ENCODE measurements around the gene RXFP4.

The RXFP4 gene

DNA sequence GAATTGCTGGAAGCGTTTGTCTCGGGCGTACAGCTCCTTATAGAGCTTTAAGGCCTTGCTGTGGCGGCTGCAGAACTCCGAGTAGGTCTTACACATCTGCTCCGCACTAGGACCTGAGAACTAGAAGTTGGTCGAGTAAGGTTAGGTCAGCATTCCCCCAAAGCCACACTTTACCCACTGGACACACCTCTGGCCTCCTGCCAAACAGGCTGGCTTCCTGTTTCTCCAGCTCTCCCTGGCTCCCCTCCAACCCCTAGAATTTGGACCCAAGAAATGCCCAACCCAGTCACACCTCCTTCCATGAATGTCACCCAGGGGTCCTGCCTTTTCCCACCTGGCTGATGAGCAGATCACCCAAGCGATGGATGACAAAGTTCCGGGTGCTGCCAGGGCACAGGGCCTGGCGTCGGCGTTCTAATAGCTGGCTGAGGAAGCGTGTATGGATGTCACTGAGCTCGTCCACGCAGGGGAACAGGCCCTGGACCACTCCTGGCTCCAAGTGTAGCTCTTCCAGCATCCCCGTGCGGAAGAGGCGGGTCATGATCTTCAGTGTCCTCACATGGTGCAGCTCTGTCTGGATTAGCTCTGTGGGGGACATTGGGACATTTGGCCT is 21.3 kb downstream of the RXFP4 start:
- no peak for DNase-seq

DNA sequence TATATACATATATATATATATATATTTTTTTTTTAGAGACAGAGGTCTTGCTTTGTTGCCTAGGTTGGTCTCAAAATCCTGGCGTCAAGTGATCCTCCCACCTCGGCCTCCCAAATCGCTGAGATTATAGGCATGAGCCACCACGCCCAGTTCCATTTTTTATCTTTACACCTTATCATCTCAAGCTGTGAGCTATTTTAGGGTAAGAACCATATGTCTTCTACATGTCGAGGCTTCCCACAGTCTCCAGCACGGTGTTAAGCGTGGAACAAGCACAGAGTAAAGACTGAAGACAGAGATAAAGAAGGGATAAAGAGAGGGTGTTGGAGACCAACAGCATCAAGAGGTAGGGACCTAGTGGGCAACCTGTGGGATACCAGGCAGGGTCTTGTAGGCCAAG is 22.8 kb downstream of the RXFP4 start:
- no peak for DNase-seq

DNA sequence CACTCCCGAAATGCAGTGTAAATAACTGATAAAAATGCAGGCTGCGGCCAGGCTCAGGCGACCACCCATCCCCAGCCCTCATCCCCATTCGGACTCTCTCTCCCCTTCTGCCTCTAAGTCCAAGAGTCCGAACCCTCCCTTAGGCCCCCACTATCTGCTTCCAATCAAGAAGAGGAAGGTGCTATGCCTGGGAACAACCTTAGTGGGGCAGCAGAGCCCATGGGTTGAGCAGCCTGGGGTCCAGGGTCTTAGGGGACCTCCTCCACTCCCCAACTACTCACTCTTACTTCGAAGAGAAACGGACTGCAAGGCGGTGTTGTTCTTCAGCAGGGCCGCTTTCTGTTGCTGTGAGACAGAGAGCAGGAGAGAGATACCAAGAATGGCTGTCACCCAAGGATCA is 24.7 kb downstream of the RXFP4 start:
- no peak for DNase-seq

DNA sequence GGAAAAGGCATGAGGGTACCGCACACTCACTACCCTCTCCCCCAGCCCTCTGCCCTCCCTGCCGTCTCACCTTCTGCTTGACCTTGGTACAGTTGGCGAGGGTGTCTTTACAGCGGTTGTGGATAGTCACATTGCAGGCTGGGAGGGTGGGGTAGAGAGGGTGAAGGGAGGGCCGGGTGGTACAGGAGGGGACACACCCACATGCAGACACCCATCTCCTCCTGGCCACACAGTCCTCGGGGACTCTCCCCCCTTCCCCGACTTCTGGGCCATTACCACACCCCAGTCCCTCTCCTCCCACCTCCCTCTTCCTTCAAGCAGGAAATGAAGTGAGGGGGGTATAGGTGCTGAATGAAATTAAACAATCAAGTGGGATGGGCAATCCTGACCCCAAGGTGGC is 25.3 kb downstream of the RXFP4 start:
- DNase-seq = peak; percentile 10

DNA sequence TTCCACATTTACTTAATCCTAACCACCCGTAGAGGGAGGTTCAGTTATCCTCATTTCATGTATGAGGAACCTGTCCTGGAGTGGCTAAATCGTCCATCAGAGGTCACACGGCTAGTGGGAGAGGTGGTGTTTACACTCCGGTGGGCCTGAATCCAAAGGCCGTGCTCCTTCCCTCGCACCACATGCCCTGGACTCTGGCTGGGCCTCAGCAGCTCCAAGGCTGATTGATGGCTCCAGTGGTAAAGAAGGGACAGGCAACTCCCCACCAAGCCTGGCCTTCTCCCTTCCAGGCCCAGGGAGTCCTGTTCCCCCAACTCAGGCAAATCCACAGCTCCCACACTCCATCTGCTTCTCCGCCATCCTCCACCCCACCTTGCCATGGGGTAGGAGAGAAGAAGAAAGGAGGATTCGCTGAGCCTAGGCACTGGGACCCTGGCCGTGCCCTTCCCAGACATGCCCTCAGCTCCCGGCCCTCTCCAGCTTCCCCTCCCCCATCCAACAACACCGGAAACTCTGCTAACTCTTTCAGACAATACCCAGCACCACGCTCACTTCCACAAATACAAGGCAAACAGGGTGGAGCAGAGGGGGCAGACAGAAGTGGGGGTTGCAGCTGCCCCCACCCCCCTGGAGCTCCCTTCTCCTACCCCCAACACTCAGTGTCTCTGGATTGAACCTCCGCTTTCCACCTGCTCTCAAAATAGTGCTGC is 26.1 kb downstream of the RXFP4 start:
- no peak for DNase-seq

DNA sequence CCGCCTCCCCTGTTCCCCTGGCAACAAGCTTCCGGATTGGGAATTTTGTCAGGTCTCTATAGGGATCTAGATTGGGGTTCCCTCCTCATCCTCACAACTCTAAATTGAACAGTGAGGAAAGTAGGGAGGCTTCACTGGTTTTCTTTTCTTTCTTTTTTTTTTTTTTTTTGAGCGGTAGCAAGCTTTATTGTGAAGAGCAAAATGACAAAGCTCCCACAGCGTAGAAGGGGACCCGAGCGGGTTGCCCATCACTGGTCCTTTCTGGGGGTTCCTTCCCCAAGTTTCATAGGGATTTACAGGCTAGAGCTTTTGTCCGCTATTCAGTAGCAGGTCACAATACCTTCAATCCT is 26.6 kb downstream of the RXFP4 start:
- no peak for DNase-seq

DNA sequence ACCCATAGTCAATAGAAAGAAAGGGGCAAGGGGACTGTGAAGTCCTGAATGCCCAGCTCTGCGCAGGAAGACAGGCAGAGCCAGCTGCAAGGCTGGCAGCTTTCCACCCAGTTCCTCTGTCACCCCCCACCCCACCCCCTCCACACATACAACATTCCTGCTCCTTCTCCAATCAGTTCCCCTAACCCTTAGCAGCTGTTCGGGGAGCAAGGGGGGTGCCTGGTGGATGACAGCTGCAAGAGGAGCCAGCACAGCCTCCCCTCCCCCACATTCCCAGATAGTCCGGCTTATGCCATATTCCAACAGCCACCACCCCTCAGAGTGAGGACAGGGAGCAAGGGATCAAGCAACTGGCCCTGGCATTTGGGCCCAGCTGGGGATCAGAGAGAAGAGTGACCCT is 27.2 kb downstream of the RXFP4 start:
- DNase-seq = no peak

DNA sequence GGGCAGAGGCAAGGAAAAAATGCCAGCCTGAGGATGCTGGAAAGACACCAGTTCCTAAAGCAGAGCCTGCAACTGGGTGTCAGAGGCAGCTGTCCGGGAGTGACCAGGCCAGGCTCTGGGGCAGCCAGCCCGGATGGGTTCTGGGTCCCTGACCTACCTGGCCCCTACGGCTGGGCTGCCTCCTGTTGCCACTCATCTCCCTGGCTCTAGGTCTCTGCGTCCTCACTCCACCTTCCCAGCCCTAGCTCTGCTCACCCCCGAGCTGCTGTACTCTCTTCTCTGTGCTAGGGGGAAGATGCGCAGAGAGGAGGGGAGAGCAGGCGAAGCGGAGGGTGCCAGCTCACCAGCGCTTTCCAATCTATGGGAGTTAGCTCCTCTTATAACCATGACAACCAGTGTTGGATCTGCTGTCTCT is 27.9 kb downstream of the RXFP4 start:
- DNase-seq = no peak

DNA sequence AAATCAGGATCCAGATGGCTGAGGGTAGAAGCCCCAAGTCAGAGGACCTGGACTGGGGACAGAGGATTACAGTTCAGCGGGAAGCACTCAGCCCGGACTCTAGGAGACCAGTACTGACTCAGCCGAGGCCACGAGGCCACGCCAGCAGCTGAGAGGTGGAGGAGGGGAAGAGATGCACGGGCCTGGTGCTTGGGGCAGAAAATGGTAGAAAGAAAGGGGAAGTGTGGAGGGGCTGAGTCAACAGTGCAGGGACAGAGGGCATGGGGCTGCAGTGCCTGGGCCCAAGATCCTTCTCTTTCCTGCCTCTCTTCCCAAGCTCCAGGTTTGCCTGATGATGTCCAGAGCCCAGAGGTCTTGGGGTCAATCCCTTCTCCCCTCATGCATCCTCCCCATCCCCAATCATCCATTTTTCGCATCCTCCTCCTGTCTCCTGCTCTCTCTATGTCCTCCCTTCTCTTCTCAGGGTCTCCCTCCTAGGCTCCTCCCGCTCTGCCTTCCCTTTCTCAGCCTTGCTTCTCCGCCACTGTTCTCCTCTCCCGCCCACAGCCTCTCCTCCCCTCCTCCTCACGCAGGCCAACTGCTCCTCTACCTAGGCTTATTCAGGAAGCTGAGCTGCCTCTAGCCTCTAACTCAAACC is 29.2 kb downstream of the RXFP4 start:
- peak; percentile 82 for DNase-seq

DNA sequence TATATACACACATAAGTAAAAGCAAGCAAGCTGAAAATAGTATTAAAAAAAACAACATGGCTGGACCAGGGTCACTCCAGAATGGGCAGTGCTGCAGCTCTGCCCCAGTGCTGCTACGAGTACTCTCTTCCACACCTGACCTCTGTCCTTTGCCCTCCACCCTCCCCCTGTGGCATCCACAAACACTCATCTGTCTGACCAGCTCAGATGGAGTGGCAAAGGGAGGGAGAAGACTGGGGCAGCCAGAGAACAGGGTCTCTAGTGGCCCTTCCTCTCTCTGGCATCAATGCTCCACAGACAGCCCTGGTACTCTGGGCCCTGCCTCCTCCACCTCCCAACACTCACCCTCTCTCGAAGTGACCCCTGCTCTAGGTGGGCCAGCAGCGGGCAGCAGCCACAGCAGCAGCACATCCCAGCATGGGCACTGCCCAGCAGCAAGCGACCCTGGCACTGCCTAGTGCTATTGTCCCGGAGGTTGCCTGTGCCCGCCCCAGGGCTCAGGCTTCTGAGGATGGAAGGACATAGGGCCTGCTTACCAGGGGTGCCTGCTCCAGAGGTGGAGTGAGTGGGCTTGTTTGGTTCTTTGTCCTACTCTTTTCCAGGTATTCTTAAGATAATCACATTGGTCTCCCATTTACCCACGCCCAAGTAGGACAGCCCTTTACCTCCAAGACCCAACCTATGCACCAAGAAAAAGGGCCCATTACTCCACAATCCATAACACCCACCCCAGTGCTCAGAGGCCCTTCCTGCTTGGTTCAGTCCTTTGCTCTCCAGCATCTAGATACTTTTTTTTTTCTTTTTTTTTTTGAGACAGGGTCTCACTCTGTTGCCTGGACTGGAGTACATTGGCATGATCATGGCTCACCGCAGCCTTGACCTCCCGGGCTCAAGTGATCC is 30.7 kb downstream of the RXFP4 start:
- no peak for DNase-seq

DNA sequence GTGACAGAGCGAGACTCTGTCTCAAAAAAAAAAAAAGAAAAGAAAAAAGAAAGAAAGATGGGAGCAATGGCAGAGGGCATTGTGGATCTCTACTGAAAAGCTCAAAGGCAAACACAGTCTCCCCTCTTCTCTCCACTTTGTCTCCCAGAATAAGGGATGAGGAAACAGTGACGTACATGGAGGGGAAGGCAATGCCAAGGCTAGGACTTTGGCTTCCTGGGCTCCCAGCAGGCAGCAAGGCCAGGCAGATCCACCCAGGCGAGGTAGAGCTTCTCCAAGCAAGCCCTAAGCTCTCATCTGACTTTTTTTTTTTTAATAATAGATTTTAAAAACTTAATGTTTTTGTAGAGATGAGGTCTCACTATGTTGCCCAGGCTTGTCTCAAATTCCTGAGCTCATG is 32.3 kb downstream of the RXFP4 start:
- no peak for DNase-seq

DNA sequence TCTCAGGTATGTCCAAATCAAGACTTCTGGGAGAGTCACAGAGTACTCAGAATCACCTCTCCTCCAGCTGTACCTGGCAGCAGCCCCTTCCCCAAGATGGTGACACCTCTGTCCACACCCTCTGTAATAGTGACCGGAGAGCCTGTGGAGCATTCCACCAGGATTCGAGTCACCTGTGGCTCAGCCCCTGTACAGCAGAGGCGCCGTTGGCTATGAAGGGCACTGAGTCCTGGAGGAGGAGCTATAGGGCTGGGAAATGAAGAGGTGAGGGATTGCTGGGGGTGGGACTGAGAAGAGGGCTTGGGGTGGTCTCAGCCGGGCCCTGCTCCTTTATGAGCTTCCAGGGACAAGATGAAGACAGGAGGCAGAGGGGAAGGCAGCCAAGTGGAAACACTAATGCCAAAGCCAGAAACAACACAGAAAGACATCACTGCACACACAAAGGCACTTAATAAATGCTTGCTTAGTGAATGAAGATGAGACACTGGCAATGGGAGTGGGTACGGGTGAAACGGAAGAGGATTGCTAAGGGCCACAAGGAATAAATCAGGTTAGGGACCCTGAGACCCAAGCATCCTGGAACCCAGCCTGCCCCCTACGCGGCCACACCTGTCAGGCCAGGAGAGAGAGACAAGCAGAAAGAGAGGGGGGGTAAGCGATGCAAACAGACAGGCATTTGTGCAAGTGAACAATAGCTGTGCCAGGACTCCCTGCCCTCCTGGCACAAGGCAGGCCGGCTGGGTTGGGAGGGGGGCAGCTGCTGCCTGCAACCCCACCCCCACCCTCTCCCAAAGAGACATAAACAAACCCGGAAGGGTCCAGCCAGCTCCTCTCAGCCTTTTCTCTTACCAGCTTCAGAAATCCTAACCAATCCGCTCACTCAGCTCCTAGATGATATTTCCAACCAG is 33.0 kb downstream of the RXFP4 start:
- no peak for DNase-seq

DNA sequence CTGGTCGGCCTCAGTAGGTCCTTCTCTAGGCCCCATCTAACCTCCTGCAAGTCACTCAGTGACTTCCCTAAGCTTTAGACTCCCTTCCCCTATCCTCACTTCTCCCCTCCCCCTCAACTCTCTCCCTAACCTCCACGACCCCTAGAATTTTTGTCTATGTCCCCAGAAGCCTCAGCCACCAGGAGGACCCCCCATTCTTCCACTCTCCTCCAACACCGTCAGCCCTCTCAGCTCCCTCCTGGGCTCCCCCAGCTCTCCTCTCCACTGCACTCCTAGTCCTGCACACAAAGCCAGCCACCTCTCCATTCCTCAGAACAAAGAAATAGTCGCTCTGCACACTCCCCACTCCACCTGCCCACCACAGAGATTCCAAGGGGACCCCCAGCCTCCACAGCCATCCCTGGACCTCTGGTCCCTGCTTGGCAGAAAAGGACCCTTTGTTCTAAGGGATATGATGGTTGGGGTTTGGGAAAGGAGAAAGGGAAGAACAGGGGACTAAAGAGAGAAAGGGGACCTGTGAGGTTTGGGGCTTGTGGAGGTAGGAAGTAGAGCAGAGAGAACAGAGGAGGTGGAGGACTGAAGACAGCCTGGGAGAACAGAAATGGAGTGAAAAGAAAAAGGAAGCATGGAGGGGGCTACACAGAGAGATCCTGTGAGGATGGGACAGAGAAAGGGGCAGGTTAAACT is 34.1 kb downstream of the RXFP4 start:
- DNase-seq = no peak

DNA sequence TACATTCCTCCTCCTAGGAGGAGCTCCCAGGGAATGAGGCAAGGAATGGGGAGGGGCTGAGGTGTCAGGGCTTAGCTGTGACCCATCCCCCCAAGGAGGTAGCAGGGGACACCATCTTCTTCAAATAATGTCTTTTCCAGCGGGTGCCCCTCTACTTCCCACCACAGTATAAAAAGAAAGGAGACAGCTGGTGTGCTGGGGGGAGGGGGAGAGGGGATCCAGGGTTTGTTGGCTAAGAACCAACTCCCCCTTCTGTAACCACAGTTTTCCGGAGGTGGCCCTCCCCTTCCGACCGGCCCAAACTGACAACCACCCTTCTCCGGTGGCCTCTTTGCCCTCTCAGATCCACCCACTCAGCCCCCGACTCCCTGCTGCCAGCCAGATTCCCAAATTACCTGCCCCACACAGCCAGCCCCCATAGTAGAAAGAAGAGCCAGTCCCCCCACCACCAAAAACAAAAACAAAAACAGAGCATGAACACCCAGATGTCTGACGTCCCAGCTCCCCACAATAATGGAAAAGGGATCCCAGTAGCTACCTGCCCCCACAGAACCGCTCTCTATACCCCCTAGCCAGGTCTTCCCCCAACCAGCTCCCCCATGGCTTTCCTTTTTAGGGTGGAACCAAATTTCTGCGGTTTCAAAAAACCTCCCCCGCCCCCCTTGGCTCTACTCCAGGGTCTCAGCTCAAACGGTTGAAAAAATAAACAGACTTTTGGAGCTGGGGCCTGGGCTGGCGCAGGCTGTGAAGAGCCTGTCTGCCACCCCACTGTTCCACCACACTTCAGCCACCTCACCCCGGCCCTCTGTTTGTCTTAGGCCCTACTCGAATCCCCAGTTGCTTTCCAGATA is 34.8 kb downstream of the RXFP4 start:
- peak; percentile 84 for DNase-seq

DNA sequence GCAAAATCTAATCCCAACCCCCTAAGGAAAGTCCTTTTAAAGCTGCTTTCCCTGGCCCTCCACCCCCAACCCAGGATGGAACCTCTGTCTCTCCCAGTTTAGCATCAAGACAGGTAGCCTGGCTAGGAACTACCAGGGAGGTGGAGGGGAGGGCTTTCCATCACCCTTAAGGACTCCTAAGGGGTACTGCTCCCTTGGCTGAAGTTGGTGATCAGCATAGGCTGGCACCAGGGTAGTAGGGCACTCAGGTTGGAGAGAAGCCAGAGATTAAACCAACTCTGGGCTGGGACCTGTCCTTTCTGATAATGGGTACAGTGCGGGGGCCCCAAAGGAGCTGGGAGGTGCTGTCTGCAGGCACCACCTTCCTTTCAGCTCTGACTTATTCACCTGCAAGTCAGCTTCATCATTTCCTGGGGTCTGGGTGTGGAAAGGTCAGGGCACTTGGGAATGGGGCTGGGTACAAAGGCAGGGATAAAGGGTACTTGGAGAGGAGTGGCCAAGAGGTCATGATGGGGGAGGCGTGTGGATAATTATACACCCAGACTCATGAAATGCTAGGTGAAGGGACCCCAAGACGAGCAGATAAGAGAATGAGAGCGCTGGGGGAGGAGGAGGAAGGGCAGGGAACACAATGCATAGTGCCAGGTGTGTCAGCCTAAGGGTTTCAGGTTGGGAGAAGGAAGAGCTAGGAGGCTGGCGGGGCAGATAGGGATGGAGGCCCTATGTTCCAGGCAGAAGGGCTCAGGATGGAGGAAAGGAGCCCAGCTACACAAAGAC is 35.7 kb downstream of the RXFP4 start:
- DNase-seq = no peak

DNA sequence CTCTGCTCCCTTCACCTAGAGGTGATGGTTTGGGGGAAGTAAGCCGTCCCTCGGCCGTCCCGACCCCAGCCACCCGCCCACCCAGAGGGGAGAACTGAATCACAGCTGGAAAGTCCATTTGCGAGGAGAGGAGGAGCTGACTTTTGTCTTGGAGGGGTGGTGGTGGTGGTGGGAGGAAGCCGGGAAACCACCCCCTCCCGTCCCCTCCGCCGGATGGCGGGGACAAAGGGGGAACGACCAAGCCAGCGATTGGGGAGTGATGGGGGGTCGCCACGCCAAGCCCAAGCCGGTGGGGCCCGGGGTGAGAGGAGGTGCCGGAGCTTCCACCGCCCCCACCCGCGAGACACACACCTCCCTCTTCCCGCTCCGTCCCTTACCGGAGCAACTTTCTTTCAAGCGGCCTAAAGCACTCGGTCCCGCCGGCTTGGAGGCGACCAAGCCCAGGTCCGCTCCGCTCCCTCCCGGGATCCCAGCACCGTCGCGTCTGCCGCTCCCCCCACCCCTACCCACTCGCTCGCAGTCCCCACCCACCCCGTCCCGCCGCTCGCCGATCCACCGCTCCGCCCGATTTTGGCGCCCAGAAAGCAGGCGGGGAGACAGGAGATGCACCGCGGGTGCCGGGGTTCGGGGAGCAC is 36.4 kb downstream of the RXFP4 start:
- DNase-seq = no peak

DNA sequence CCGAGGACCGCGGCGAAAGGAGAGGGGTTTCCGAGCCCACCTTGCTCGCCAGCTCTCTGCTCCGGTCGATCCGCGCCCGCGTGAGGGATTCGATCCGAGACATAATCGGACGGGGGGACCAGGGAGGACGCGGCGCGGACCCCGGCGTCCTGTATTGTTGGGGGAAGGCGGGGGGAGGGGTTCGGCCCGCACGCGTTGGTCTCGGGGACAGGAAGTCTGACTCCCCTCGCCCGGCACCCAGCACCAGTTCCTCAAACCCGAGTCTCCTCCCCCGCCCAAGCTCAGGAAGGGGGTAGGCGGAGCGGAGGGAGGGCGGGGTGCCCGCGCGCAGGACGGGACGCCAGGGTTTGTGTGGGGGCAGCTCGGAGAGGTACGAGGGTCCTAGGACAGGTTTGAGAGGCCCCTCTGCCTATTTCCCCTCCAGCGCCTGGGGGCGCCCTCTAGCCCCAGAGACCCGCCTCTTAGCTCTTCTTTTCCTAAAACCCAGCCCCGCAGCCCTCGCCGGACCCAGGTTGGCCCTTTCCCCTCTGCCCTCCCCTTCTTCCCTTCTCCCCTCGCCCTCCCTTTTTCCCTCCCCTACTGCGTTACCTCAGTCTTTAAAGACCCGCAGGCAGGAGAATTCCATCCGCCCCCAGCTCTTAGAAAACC is 37.0 kb downstream of the RXFP4 start, which contains the start of gene ARHGEF2:
Gene ARHGEF2 (minus strand): TSS at position 223 of the 648 bp plus-strand sequence. CDS start 120 bp downstream, at position 103.
- DNase-seq = peak; percentile 79

DNA sequence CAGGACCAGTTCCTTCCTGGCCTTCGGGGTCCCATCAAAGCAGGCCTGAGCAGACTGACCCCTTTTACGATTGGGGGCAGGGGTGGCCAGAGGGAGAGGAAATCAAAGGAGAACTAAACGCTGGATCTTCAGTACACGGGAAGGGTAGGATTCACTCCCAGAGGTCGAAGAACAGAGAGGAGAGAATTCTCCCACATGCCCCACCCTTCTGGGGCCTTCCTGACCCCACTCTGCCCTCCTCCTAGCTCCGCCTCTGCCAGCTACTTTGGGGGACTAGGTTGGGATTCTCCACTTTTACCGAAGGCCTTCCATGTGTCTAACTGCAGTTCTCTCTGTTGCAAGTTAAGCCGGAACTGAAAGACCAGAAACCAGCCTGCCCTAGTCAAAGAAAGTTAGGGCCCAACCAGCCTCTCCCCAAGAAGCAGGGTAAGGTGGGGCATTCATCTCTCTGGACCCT is 37.6 kb downstream of the RXFP4 start:
- DNase-seq = peak; percentile 28

All from GF-D8 (cell line).